ENCODE results near the gene TMEM217. TPM values are rescaled to one million over a fixed set of nuclear protein-coding genes. Genes with fewer than 3 reads are reported as not detected.
"Not testable (repeated sequence)": the region's sequence is repeated elsewhere in the genome, so short reads cannot be mapped to it uniquely, and the experiment has no call there.

Gene TMEM217
- total and polyA plus RNA-seq, 3 donors from 2014 or later, result 13.3 to 46.5 (median 16.2) TPM

DNA sequence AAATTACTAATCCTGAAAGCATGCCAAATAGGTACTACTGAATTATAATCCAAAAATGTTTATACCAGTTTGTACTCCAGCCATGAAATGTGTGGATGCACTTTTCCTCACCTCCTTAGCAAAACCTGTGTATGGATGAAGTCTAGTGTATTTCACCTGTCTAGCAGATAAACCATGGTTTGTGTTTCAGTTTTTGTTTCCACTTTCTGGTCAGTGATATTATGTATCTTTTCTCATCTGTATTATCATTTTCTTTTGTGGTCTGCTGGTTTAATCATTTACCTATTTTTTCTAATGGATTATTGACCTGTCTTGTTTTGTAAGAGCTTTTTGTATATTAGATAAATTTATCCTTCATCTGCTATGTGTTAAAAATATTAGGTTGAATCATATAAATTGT, 41.0 kb upstream of the TMEM217 start:
- Histone ChIP-seq H3K36me3 (ENCODE audit: low read depth, missing control alignments) (no peaks in the 10 kb centered on the region), H3K4me1 (no peaks in the 10 kb centered on the region), H3K9me3 (no peaks in the 10 kb centered on the region), H3K4me3 (no peak overlapping the region), H3K27me3 (no peaks in the 10 kb centered on the region), H3K27ac (no peak overlapping the region)
- intact Hi-C loops (cut with DNase I; ENCODE audit: low total_unique reads), result no loop called here
- DNase-seq, result no peak
- TF ChIP-seq CTCF (IDR thresholded peaks at IDR 0.05), result no peak
- no peak for TF ChIP-seq POLR2A (IDR thresholded peaks at IDR 0.05)

GRCh38 chr6:37297637-37298036, 39.7 kb upstream of the TMEM217 start:
- intact Hi-C loops (cut with DNase I; ENCODE audit: low total_unique reads); H3K27ac ChIP-seq; H3K36me3 ChIP-seq (ENCODE audit: low read depth, missing control alignments); H3K4me1 ChIP-seq; DNase-seq; H3K4me3 ChIP-seq; H3K9me3 ChIP-seq; H3K27me3 ChIP-seq: not testable (repeated sequence)

- intact Hi-C loops (cut with DNase I; ENCODE audit: low total_unique reads), result no loop called here
- H3K27me3 ChIP-seq, result no peaks in the 10 kb centered on the region
- H3K4me3 ChIP-seq, result no peak overlapping the region
- no peaks in the 10 kb centered on the region for H3K4me1 ChIP-seq
- H3K36me3 ChIP-seq (ENCODE audit: low read depth, missing control alignments), result no peaks in the 10 kb centered on the region
- TF ChIP-seq POLR2A (IDR thresholded peaks at IDR 0.05) (no peak), CTCF (IDR thresholded peaks at IDR 0.05) (no peak)
- DNase-seq, result no peak
- H3K27ac ChIP-seq, result no peak overlapping the region
- no peaks in the 10 kb centered on the region for H3K9me3 ChIP-seq
Observed at GRCh38 chr6:37293426-37293825, 35.5 kb upstream of the TMEM217 start.

DNA sequence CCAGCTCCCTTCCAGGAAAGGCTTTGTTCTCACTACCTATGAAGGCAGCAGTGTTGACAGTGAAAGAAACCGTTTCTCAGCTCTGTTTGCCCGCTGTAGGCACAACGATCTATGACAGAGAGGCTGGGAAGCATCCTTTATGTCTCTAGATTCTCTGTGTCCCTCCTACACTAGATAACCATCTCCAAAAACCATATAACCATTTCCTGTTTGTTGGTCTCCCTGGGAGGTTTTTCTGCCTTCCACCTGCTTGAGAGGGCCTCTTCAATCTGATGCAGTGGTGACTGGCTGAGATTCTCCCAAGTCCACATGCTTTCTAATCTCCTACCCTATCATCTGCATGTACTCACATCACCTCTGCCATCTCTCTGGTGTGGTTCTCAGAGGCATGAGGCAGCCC, 32.0 kb upstream of the TMEM217 start:
- no peak for DNase-seq
- WGBS, 2 donors, result 95 to 97% methylated on average over 3 of the region's 3 CpGs
- Histone ChIP-seq H3K4me1 (no peaks in the 10 kb centered on the region), H3K9me3 (no peaks in the 10 kb centered on the region), H3K27me3 (no peaks in the 10 kb centered on the region), H3K4me3 (no peak overlapping the region), H3K27ac (no peak overlapping the region), H3K36me3 (ENCODE audit: low read depth, missing control alignments) (no peaks in the 10 kb centered on the region)
- TF ChIP-seq CTCF (IDR thresholded peaks at IDR 0.05) (no peak), POLR2A (IDR thresholded peaks at IDR 0.05) (no peak)
- intact Hi-C loops (cut with DNase I; ENCODE audit: low total_unique reads), result no loop called here

DNA sequence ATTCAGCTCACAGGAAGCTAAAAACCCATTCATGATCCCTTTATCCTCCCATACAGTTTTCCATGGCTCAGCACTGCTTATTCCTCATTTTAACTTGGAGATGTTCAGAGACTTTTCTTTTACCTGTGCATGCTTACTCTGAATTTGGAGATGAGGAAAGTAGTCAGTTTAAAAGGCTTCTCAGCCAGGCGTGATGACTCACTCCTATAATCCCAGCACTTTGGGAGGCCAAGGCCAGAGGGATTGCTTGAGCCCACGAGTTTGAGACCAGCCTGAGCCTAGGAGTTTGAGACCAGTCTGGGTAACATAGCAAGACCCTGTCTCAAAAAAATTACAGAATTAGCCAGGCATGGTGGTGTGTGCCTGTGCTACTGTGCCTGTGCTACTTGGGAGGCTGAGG, 30.3 kb upstream of the TMEM217 start:
- intact Hi-C loops (cut with DNase I; ENCODE audit: low total_unique reads), result no loop called here
- no peak for TF ChIP-seq CTCF (IDR thresholded peaks at IDR 0.05)
- TF ChIP-seq POLR2A (IDR thresholded peaks at IDR 0.05), result no peak
- H3K36me3 ChIP-seq (ENCODE audit: low read depth, missing control alignments), result no peaks in the 10 kb centered on the region
- H3K27me3 ChIP-seq, result no peaks in the 10 kb centered on the region
- H3K27ac ChIP-seq, result no peak overlapping the region
- H3K4me3 ChIP-seq, result no peak overlapping the region
- H3K4me1 ChIP-seq, result peaks cover 15% of the 10 kb centered on the region
- no peaks in the 10 kb centered on the region for H3K9me3 ChIP-seq
- WGBS, 2 donors, result 86 to 91% methylated on average over 2 of the region's 2 CpGs
- no peak for DNase-seq

Data from testis (tissue), 3 donors.